SK-N-SH treated with all-trans-retinoic acid at 6 μM for 48 hours (cell line): ENCODE results near the gene NRXN2.

Experiments used
- ATAC-seq: fragments of 200-7000 bp; cut with Tn5 transposase; 3 replicates; pipeline ENCODE4 v1.9.1; 2020; ENCODE audit warnings: mild to moderate bottlenecking, moderate library complexity
- ARNTL ChIP-seq: fragments of 450-650 bp; formaldehyde crosslinking; IDR thresholded peaks from 2 replicates; pipeline ENCODE4 v1.5.0; 2020; ENCODE audit warnings: low read depth, mild to moderate bottlenecking, moderate library complexity, borderline replicate concordance
- CSDC2 ChIP-seq: fragments of 250-450 bp; sonication (Bioruptor Pico); IDR thresholded peaks from 2 replicates; pipeline ENCODE4 v1.5.0; 2020; ENCODE audit warnings: mild to moderate bottlenecking, moderate library complexity
- PPARA ChIP-seq: fragments of 250-450 bp; sonication (Bioruptor Pico); IDR thresholded peaks from 2 replicates; pipeline ENCODE4 v1.5.0; 2020; ENCODE audit warnings: mild to moderate bottlenecking, borderline replicate concordance
- RARB ChIP-seq: fragments of 250-450 bp; sonication (Bioruptor Pico); IDR thresholded peaks from 2 replicates; pipeline ENCODE4 v1.8.0; 2021; ENCODE audit warnings: mild to moderate bottlenecking, moderate library complexity
- SNAI2 ChIP-seq: fragments of 250-450 bp; sonication (Bioruptor Pico); IDR thresholded peaks from 2 replicates; pipeline ENCODE4 v1.5.0; 2020; ENCODE audit warnings: mild to moderate bottlenecking, moderate library complexity
- TCF4 ChIP-seq: fragments of 250-450 bp; sonication (Bioruptor Pico); IDR thresholded peaks from 2 replicates; pipeline ENCODE4 v1.8.0; 2021; ENCODE audit warnings: mild to moderate bottlenecking, moderate library complexity, borderline replicate concordance
- TOX ChIP-seq: fragments of 250-450 bp; sonication (Bioruptor Pico); IDR thresholded peaks from 2 replicates; pipeline ENCODE4 v1.8.0; 2021; ENCODE audit warnings: mild to moderate bottlenecking, moderate library complexity, borderline replicate concordance
- ZC3H10 ChIP-seq: fragments of 250-450 bp; sonication (Bioruptor Pico); IDR thresholded peaks from 2 replicates; pipeline ENCODE4 v1.5.1; 2021; ENCODE audit warnings: mild to moderate bottlenecking, moderate library complexity
- ZFP3 ChIP-seq: fragments of 250-450 bp; sonication (Bioruptor Pico); IDR thresholded peaks from 2 replicates; pipeline ENCODE4 v1.5.0; 2020; ENCODE audit warnings: mild to moderate bottlenecking, moderate library complexity
- ZNF565 ChIP-seq: fragments of 450-650 bp; formaldehyde crosslinking; conservative IDR thresholded peaks from 2 replicates; pipeline ENCODE4 v1.5.0; 2020; ENCODE audit warnings: low read depth, mild to moderate bottlenecking, moderate library complexity
- ZNF70 ChIP-seq: fragments of 450-650 bp; formaldehyde crosslinking; IDR thresholded peaks from 2 replicates; pipeline ENCODE4 v1.5.0; 2020; ENCODE audit warnings: mild to moderate bottlenecking, moderate library complexity
- ZNF8 ChIP-seq: fragments of 450-650 bp; formaldehyde crosslinking; IDR thresholded peaks from 2 replicates; pipeline ENCODE4 v1.5.0; 2020; ENCODE audit warnings: mild to moderate bottlenecking, moderate library complexity
- TF ChIP-seq, protein P1 (sequence below): fragments of 250-450 bp; sonication (Bioruptor Pico); IDR thresholded peaks from 2 replicates; pipeline ENCODE4 v1.8.0; 2021; ENCODE audit warnings: low read depth, mild to moderate bottlenecking, moderate library complexity, borderline replicate concordance
- TF ChIP-seq, protein P2 (sequence below): fragments of 250-450 bp; sonication (Bioruptor Pico); IDR thresholded peaks from 2 replicates; pipeline ENCODE4 v1.5.1; 2021; ENCODE audit warnings: mild to moderate bottlenecking, moderate library complexity
- TF ChIP-seq, protein P3 (sequence below): fragments of 250-450 bp; sonication (Bioruptor Pico); IDR thresholded peaks from 2 replicates; pipeline ENCODE4 v1.5.0; 2020; ENCODE audit warnings: mild to moderate bottlenecking, moderate library complexity
- TF ChIP-seq, protein P4 (sequence below): fragments of 250-450 bp; sonication (Bioruptor Pico); IDR thresholded peaks from 2 replicates; pipeline ENCODE4 v1.5.1; 2020; ENCODE audit warnings: low read depth, mild to moderate bottlenecking, moderate library complexity

Gene NRXN2

DNA sequence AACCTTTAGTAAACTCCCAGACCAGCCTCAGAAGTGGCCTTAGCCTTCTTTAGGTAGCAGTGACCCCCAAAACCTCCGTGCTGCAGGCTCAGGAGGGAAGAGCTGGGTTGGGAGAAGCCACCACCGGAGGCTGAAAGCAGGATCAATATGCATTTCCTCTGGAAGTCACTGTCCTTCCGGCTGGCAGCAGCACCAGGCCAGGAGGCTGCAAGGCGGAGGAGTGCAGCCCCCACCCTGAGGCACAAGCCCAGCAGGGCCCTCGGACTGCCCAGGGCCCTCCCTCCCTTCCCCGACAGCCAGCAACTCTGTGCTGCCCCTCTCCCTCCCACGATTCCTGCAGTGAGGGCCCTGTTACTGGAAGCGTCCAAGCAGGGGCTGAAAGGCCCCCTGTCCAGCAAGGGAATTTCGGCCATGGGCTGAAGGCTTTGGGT, 3.2 kb upstream of the NRXN2 start:
- no peak for ATAC-seq

DNA sequence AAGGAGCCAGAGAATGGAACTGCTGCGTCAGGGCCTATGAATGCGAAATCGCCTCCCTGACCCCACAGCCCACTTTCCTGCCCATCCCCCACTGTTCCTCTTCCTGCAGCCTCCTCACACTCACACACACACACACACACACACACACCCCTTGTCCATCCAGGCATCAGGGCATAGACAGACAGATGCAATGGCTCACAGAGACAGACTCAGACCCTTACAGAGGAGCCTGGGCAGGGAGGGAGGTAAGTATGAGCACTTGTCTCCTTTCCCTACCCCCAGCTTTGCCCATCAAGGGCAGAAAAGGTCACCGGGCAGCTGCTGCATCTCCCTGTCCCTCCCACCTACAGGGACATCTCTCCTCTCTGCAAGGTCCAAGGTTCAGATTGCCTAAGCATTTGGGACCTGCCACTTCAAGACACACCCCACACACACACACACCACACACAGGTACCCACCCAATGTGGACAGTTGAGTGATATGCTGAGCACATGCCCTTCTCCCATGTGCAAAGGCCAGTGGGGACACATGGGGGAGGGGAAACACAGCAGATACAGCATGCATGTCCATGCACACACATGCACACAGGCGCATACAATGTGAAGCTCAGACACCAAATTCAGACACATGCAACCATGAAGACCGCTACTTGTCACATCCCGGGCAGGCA, 2.0 kb upstream of the NRXN2 start:
- TF ChIP-seq ZNF70 (CRISPR knock-in tag) = no peak
- TF ChIP-seq ZNF565 (CRISPR knock-in tag) = no peak
- no peak for TF ChIP-seq ZC3H10
- TF ChIP-seq, protein P1, sequence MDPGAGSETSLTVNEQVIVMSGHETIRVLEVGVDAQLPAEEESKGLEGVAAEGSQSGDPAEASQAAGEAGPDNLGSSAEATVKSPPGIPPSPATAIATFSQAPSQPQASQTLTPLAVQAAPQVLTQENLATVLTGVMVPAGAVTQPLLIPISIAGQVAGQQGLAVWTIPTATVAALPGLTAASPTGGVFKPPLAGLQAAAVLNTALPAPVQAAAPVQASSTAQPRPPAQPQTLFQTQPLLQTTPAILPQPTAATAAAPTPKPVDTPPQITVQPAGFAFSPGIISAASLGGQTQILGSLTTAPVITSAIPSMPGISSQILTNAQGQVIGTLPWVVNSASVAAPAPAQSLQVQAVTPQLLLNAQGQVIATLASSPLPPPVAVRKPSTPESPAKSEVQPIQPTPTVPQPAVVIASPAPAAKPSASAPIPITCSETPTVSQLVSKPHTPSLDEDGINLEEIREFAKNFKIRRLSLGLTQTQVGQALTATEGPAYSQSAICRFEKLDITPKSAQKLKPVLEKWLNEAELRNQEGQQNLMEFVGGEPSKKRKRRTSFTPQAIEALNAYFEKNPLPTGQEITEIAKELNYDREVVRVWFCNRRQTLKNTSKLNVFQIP (CRISPR knock-in tag) = no peak
- no peak for TF ChIP-seq ARNTL (CRISPR knock-in tag)
- TF ChIP-seq, protein P2, sequence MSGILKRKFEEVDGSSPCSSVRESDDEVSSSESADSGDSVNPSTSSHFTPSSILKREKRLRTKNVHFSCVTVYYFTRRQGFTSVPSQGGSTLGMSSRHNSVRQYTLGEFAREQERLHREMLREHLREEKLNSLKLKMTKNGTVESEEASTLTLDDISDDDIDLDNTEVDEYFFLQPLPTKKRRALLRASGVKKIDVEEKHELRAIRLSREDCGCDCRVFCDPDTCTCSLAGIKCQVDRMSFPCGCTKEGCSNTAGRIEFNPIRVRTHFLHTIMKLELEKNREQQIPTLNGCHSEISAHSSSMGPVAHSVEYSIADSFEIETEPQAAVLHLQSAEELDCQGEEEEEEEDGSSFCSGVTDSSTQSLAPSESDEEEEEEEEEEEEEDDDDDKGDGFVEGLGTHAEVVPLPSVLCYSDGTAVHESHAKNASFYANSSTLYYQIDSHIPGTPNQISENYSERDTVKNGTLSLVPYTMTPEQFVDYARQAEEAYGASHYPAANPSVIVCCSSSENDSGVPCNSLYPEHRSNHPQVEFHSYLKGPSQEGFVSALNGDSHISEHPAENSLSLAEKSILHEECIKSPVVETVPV (CRISPR knock-in tag) = no peak
- no peak for TF ChIP-seq PPARA (CRISPR knock-in tag)
- TF ChIP-seq TOX (CRISPR knock-in tag) = no peak
- no peak for TF ChIP-seq TCF4 (CRISPR knock-in tag)
- TF ChIP-seq, protein P3, sequence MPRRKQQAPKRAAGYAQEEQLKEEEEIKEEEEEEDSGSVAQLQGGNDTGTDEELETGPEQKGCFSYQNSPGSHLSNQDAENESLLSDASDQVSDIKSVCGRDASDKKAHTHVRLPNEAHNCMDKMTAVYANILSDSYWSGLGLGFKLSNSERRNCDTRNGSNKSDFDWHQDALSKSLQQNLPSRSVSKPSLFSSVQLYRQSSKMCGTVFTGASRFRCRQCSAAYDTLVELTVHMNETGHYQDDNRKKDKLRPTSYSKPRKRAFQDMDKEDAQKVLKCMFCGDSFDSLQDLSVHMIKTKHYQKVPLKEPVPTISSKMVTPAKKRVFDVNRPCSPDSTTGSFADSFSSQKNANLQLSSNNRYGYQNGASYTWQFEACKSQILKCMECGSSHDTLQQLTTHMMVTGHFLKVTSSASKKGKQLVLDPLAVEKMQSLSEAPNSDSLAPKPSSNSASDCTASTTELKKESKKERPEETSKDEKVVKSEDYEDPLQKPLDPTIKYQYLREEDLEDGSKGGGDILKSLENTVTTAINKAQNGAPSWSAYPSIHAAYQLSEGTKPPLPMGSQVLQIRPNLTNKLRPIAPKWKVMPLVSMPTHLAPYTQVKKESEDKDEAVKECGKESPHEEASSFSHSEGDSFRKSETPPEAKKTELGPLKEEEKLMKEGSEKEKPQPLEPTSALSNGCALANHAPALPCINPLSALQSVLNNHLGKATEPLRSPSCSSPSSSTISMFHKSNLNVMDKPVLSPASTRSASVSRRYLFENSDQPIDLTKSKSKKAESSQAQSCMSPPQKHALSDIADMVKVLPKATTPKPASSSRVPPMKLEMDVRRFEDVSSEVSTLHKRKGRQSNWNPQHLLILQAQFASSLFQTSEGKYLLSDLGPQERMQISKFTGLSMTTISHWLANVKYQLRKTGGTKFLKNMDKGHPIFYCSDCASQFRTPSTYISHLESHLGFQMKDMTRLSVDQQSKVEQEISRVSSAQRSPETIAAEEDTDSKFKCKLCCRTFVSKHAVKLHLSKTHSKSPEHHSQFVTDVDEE (CRISPR knock-in tag) = no peak
- no peak for TF ChIP-seq RARB (CRISPR knock-in tag)
- TF ChIP-seq SNAI2 (CRISPR knock-in tag) = no peak
- no peak for ATAC-seq

More for the DNA sequence above, 3.2 kb upstream of the NRXN2 start:
- TF ChIP-seq PPARA (CRISPR knock-in tag) = no peak
- TF ChIP-seq ARNTL (CRISPR knock-in tag) = no peak
- TF ChIP-seq ZNF70 (CRISPR knock-in tag) = no peak
- TF ChIP-seq ZFP3 (CRISPR knock-in tag) = no peak
- TF ChIP-seq TOX (CRISPR knock-in tag) = no peak
- TF ChIP-seq, protein P4, sequence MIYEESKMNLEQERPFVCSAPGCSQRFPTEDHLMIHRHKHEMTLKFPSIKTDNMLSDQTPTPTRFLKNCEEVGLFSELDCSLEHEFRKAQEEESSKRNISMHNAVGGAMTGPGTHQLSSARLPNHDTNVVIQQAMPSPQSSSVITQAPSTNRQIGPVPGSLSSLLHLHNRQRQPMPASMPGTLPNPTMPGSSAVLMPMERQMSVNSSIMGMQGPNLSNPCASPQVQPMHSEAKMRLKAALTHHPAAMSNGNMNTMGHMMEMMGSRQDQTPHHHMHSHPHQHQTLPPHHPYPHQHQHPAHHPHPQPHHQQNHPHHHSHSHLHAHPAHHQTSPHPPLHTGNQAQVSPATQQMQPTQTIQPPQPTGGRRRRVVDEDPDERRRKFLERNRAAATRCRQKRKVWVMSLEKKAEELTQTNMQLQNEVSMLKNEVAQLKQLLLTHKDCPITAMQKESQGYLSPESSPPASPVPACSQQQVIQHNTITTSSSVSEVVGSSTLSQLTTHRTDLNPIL (CRISPR knock-in tag) = no peak
- no peak for TF ChIP-seq ZNF8
- no peak for TF ChIP-seq CSDC2 (CRISPR knock-in tag)
- TF ChIP-seq, protein P3 (CRISPR knock-in tag) = no peak
- no peak for TF ChIP-seq ZNF565 (CRISPR knock-in tag)
- TF ChIP-seq RARB (CRISPR knock-in tag) = no peak
